Forelimb muscle (tissue), 1 donor: Measurements from ENCODE around the gene ANAPC16. TPM values are rescaled to one million over a fixed set of nuclear protein-coding genes. Genes with fewer than 3 reads are reported as not detected.
"Not testable (repeated sequence)": the region's sequence is repeated elsewhere in the genome, so short reads cannot be mapped to it uniquely, and the experiment has no call there.

Experiments
- DNase-seq: peaks from one replicate; pipeline ENCODE4 v3.0.0-alpha.2; 2013; ENCODE audit warnings: low read depth
- polyA plus RNA-seq: library from polyadenylated mRNA; unstranded; fragments of 120-200 nt; gene quantifications from one replicate; pipeline ENCODE4 v1.2.1, GENCODE V29; 2013; ENCODE audit not compliant: insufficient read length

The ANAPC16 gene
- polyA plus RNA-seq, 1 donor: 130 TPM

- not testable (repeated sequence) for DNase-seq
Observed at GRCh38 chr10:72211832-72212231, 4.0 kb upstream of the ANAPC16 start.

DNA sequence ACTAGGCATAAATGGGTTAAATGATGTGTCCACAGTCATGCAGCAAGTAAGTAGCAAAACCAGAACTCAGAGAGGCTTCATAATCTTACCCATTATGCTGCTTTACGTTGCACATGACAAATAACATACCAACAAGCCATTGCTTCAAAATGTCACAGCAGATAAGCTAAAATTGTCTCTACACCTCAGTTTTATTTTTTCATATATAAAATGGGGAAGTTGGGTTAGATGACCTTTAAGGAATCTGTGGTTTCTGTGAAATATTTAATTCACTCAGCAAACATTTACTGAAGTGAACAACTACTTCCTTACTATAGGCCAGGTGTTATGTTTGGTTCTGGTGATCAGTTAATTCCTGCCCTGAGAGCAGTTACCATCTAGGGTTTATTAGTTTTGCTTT, 2.5 kb downstream of the ANAPC16 start:
- no peak for DNase-seq

DNA sequence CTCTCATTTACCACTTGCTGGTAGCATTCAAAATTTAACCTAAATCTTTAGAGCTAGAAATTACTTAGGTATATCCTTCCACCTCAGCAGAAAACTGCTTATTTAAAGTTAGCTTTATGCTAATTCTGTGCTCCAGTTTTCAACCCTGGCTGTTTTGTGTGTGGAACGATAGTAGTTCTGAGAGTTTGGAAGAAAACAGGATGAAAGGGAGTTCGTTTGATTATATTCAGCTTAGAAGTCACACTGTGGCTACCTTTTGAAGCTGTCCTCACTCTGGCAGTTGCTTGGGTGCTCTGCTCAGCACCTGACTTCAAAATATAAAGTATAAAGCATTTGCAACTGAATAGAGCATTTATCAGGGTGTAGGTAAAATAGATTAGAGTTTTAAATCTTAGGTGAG, 2.9 kb downstream of the ANAPC16 start:
- no peak for DNase-seq

DNA sequence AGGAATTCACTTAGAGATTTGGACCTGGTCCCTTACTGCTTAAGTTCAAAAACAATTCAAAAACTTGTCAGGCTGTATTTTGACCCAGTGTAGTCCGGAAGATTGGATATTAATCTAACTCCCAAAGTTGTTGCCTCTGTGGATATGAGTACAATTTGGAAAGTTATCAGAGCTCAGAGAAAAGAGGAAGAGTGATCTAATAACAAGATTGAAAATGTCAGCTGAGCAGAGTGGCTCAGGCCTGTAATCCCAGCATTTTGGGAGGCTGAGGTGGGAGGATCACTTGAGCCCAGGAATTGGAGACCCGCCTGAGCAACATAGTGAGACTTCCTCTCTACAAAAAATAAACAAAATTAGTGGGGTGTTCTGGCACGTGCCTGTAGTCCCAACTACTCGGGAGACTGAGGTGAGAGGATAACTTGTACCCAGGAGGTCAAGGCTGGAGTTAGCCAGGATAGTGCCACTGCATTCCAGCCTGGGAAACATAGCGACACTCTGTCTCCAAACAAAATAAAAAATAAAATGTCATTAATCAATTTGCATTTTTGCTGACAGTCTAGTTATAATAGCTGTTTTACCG, 3.5 kb downstream of the ANAPC16 start:
- DNase-seq: no peak

DNA sequence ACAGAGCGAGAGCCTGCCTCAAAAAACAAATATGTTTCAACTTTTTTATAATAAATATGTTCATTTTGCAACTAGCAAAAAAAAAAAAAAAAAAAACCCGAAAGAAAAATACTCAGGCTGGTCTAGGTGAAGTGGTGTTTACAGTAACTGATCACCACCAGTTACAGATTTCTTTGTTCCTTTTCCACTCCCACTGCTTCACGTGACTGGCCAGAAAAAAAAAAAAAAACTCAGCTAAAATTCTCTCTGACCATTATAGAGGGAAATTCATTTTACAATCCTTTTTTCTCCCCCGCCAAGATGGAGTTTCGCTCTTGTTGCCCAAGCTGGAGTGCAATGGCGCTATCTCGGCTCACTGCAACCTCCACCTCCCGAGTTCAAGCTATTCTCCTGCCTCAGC, 4.8 kb downstream of the ANAPC16 start:
- DNase-seq: no peak

- no peak for DNase-seq
Observed at GRCh38 chr10:72221278-72221677, 5.5 kb downstream of the ANAPC16 start.

DNA sequence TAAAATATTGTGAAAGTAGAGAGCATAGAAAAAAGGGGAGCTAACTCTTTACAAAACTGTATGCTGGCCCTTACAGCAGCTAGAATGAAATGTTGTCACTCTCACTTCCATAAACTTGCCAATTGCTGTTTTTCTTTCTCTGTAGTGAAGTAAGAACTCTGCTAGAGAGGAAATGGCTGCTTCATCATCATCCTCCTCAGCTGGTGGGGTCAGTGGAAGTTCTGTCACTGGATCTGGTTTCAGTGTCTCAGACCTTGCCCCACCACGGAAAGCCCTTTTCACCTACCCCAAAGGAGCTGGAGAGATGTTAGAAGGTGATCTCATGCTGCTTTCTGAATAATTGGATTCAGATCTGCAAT, 7.9 kb downstream of the ANAPC16 start:
- DNase-seq: no peak

DNA sequence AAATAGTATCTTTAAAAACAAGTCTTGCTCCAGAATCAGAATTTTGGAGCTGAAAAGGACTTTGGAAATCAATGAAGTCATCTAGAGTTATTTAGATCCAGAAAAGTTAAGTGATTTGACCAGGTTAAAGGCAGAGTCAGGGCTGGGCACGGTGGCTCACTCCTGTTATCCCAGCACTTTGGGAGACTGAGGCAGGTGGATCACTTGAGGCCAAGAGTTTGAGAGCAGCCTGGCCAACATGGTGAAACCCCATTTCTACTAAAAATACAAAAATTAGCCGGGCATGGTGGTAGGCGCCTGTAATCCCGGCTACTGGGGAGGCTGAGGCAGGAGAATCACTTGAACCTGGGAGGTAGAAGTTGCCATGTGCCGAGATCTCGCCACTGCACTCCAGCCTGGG, 8.4 kb downstream of the ANAPC16 start:
- DNase-seq: not testable (repeated sequence)

DNA sequence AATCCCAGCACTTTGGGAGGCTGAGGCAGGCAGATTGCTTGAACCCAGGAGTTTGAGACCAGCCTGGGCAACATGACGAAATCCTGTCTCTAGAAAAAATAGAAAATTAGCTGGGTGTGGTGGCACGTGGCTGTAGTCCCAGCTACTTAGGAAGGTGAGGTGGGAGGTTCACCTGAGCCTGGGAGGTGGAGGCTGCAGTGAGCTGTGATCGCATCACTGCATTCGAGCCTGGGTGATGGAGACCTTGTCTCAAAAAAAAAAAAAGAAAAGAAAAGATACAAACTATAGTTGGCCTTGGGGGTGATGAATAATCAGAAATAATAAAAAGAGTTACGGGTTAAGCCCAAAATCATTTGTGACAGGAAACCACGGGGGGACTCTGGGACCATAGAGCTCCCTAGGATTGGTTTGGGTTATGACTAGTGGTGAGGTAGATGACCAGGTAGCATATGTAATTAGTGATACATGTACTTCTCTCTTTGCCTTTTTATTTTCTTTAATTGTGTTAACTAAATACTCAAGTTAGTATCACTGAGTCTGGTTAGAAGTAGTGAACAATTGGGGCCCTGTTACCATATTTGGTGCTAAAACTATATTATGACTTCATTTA, 10.7 kb downstream of the ANAPC16 start:
- DNase-seq: no peak

GRCh38 chr10:72227826-72228225, 12.0 kb downstream of the ANAPC16 start:
- DNase-seq: no peak

GRCh38 chr10:72228318-72228751, 12.5 kb downstream of the ANAPC16 start:
- DNase-seq: no peak

- no peak for DNase-seq
Observed at GRCh38 chr10:72229261-72230251, 13.7 kb downstream of the ANAPC16 start.

GRCh38 chr10:72233621-72234020, 17.8 kb downstream of the ANAPC16 start:
- DNase-seq: no peak

GRCh38 chr10:72234560-72235095, 18.8 kb downstream of the ANAPC16 start:
- no peak for DNase-seq

DNA sequence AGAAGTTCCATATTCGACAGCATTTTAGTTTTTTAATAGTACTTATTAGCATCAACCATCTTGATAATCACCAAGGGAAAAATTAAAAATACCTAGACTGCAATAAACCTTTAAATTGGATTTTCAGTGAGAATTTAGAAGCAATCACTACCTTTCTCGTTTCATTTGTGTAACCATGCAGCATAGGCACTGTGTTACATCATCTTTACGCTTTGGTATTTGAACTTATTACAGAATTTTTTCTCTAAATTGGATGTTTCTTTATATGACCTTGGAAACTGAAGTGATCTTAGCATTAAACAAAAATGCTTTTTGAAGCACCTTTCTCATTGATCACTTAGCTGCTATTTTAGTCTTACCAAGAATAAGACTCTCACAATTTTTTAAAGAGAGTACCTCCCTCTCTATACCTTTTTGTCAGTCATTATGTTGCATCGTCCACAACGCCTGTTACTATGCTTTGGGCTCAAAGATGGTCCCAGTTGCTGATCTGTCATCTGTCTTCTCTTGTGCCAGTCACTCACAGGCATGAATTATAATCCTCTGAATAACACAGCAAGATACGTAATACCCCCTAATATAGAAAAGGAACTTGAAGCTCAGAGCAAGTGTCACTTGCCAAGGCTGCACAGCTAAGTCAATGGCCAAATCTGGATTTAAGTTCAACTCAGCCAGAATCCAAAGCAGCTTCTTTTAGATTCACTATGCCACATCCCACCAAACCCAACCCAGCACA, 19.9 kb downstream of the ANAPC16 start:
- no peak for DNase-seq

GRCh38 chr10:72238392-72239175, 22.8 kb downstream of the ANAPC16 start:
- DNase-seq: no peak

DNA sequence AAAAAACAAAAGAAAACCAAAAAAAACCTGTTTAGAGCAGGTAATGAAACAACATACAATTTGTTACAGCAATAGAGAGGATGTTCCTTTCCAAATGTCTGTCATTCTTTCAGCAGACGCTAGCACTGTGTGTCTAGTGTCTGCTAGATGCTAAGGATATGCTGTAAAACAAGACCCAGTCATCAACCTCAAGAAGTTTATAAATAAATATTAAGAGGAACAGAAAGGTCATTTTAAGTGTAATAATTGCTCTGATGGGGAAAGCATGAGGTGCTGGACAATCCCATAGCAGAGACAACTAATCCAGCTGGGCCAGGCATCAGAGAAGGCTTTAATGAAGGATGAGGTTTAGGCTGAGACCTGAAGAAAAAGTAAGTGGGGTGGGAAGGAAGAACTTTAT, 23.6 kb downstream of the ANAPC16 start:
- no peak for DNase-seq

- DNase-seq: no peak
Observed at GRCh38 chr10:72240371-72240770, 24.6 kb downstream of the ANAPC16 start.

DNA sequence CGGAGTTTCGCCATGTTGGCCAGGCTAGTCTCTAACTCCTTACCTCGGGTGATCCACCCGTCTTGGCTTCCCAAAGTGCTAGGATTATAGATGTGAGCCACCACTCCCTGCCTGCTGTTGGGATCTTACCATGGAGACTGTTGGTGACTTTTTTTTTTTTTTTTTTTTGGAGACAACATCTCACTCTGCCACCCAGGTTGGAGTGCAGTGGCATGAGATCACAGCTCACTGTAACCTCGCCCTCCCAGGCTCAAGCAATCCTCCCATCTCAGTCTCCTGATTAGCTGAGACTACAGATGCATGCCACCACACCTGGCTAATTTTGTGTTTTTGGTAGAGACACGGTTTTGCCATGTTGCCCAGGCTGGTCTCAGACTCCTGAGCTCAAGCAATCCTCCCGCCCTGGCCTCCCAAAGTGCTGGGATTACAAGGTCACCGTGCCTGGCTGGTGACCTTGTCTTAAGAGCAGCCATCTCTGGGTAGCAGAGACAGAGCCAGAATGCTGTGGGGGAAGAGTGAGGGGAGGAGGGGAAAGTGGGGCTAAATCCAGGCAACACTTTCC, 26.0 kb downstream of the ANAPC16 start:
- no peak for DNase-seq

GRCh38 chr10:72242675-72243074, 26.9 kb downstream of the ANAPC16 start:
- no peak for DNase-seq
